ENCODE data around the gene EPOP. TPM values are rescaled to one million over a fixed set of nuclear protein-coding genes. Genes with fewer than 3 reads are reported as not detected.

The EPOP gene
- total and polyA plus RNA-seq, 2 experiments from 2014 or later = 0.42 to 2.4 TPM

DNA sequence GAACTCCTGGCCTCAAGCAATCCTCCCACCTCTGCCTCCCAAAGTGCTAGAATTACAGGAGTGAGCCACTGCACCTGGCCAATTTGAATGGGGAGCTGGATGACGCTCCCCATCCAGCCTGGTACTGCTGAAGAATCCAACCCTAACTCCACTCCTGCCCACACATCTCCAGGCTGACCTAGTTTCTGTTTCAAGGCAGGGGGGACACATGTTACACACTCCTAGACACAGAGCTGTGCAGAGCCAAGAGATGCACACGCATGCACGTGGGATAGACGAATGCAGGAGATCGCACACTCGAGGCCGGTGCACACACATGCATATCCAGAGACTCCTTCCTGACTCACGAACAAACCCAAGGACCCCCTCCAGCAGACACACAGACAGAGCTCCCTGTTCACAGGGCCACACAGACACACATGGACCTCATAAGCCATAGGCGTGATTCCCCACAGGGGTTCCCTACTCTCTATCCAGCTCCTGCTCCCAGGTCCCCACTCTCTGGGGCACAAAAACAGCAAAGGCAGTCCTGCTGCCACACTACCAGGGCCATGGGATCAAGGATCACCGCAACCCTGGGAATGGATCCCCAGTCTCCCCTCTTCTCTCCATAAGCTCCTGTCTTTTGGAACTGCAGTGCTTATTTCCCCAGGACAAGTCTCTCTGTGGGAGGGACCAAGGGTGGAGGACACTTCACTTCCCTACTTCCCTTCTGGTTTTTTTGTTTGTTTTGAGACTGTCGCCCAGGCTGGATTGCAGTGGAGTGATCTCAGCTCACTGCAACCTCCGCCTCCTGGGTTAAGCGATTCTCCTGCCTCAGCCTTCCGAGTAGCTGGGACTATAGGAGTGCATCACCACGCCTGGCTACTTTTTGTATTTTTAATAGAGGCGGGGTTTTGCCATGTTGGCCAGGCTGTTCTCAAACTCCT lies 14.4 kb downstream of the EPOP start:
- Histone ChIP-seq H2AFZ (no peak overlapping the region), H3K4me1 (ENCODE audit: insufficient read depth) (peaks cover 7% of the 10 kb centered on the region; the same call in 1 of the 2 replicates)
- H3K4me3 Mint-ChIP-seq = no peak overlapping the region

DNA sequence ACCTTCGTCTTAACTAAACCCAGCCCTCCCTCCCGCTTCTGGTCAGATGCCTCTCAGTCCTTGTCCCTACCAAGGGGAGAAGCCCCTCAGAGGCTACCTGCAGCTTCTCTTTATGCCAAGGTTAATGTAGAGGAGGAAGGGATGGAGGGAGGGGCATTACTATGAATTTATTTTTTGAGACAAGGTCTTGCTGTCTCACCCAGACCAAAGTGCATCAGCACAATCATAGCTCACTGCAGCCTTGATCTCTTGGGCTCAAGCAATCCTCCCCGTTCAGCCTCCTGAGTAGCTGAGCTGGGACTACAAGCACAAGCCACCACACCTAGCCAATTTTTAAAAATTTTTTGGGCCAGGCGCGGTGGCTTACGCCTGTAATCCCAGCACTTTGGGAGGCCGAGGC lies 15.3 kb downstream of the EPOP start:
- no peak for ATAC-seq
- Histone ChIP-seq H3K79me2 (replicated peaks; ENCODE audit: insufficient read depth) (no peaks in the 10 kb centered on the region), H3F3A (replicated peaks; ENCODE audit: low read depth) (0 out of 2 replicates have a peak, but pooled peaks cover under 1% of the 10 kb centered on the region), H2AFZ (no peak overlapping the region), H3K4me1 (ENCODE audit: insufficient read depth) (peaks cover 10% of the 10 kb centered on the region), H3K27me3 (ENCODE audit: insufficient read depth) (peaks cover 3% of the 10 kb centered on the region), H3K27ac (ENCODE audit: low read depth) (no peak overlapping the region), H3K4me2 (no peak overlapping the region), H3K4me3 (no peak overlapping the region), H3K36me3 (ENCODE audit: insufficient read depth) (no peaks in the 10 kb centered on the region), H3K9me2 (ENCODE audit: insufficient read depth) (no peaks in the 10 kb centered on the region), H4K20me1 (replicated peaks; ENCODE audit: insufficient read depth) (no peaks in the 10 kb centered on the region)
- Mint-ChIP-seq H3K27me3 (ENCODE audit: insufficient read depth, low read depth, poor library complexity) (peaks cover 21% of the 10 kb centered on the region), H3K36me3 (ENCODE audit: low read depth) (no peaks in the 10 kb centered on the region), H3K9me3 (no peaks in the 10 kb centered on the region; the same call in 1 of the 3 replicates), H3K4me1 (peaks cover 32% of the 10 kb centered on the region), H3K27ac (no peak overlapping the region), H3K4me3 (no peak overlapping the region)
- no peak for DNase-seq (ENCODE audit: low spot score)
- TF ChIP-seq CREB1 (CRISPR knock-in tag; IDR thresholded peaks at IDR 0.05; ENCODE audit: low read depth) = no peak
- TF ChIP-seq, protein P1, sequence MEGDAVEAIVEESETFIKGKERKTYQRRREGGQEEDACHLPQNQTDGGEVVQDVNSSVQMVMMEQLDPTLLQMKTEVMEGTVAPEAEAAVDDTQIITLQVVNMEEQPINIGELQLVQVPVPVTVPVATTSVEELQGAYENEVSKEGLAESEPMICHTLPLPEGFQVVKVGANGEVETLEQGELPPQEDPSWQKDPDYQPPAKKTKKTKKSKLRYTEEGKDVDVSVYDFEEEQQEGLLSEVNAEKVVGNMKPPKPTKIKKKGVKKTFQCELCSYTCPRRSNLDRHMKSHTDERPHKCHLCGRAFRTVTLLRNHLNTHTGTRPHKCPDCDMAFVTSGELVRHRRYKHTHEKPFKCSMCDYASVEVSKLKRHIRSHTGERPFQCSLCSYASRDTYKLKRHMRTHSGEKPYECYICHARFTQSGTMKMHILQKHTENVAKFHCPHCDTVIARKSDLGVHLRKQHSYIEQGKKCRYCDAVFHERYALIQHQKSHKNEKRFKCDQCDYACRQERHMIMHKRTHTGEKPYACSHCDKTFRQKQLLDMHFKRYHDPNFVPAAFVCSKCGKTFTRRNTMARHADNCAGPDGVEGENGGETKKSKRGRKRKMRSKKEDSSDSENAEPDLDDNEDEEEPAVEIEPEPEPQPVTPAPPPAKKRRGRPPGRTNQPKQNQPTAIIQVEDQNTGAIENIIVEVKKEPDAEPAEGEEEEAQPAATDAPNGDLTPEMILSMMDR (conservative IDR thresholded peaks at IDR 0.05; ENCODE audit: low read depth in 2 of 2) = no peak
- TF ChIP-seq EZH2phosphoT487 (IDR thresholded peaks at IDR 0.05; ENCODE audit: unreplicated experiment) = no peak
- TF ChIP-seq STAT1 (IDR thresholded peaks at IDR 0.05; ENCODE audit: unreplicated experiment) = no peak
- TF ChIP-seq, protein P2, sequence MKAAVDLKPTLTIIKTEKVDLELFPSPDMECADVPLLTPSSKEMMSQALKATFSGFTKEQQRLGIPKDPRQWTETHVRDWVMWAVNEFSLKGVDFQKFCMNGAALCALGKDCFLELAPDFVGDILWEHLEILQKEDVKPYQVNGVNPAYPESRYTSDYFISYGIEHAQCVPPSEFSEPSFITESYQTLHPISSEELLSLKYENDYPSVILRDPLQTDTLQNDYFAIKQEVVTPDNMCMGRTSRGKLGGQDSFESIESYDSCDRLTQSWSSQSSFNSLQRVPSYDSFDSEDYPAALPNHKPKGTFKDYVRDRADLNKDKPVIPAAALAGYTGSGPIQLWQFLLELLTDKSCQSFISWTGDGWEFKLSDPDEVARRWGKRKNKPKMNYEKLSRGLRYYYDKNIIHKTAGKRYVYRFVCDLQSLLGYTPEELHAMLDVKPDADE (IDR thresholded peaks at IDR 0.05) = no peak
- TF ChIP-seq POLR2AphosphoS5 (IDR thresholded peaks at IDR 0.05; ENCODE audit: low read depth) = no peak
- TF ChIP-seq, protein P3, sequence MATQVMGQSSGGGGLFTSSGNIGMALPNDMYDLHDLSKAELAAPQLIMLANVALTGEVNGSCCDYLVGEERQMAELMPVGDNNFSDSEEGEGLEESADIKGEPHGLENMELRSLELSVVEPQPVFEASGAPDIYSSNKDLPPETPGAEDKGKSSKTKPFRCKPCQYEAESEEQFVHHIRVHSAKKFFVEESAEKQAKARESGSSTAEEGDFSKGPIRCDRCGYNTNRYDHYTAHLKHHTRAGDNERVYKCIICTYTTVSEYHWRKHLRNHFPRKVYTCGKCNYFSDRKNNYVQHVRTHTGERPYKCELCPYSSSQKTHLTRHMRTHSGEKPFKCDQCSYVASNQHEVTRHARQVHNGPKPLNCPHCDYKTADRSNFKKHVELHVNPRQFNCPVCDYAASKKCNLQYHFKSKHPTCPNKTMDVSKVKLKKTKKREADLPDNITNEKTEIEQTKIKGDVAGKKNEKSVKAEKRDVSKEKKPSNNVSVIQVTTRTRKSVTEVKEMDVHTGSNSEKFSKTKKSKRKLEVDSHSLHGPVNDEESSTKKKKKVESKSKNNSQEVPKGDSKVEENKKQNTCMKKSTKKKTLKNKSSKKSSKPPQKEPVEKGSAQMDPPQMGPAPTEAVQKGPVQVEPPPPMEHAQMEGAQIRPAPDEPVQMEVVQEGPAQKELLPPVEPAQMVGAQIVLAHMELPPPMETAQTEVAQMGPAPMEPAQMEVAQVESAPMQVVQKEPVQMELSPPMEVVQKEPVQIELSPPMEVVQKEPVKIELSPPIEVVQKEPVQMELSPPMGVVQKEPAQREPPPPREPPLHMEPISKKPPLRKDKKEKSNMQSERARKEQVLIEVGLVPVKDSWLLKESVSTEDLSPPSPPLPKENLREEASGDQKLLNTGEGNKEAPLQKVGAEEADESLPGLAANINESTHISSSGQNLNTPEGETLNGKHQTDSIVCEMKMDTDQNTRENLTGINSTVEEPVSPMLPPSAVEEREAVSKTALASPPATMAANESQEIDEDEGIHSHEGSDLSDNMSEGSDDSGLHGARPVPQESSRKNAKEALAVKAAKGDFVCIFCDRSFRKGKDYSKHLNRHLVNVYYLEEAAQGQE (IDR thresholded peaks at IDR 0.05; ENCODE audit: unreplicated experiment) = no peak
- no peak for TF ChIP-seq JUNB (IDR thresholded peaks at IDR 0.05; ENCODE audit: unreplicated experiment)
- TF ChIP-seq ZNF114 (CRISPR knock-in tag; IDR thresholded peaks at IDR 0.05) = no peak
- no peak for TF ChIP-seq EZH2 (IDR thresholded peaks at IDR 0.05; ENCODE audit: low read depth, unreplicated experiment)
- no peak for TF ChIP-seq ZNF331 (CRISPR knock-in tag; IDR thresholded peaks at IDR 0.05; ENCODE audit: low read depth)
- no peak for TF ChIP-seq NANOG (IDR thresholded peaks at IDR 0.05; ENCODE audit: borderline replicate concordance)

More for the DNA sequence above, 14.4 kb downstream of the EPOP start:
- no peaks in the 10 kb centered on the region for H3K36me3 ChIP-seq (ENCODE audit: insufficient read depth)
- ATAC-seq (no peak), DNase-seq (ENCODE audit: low spot score) (no peak)
- no peaks in the 10 kb centered on the region for H3F3A ChIP-seq (replicated peaks; ENCODE audit: low read depth)
- peaks cover 27% of the 10 kb centered on the region for H3K27me3 Mint-ChIP-seq (ENCODE audit: insufficient read depth, low read depth, poor library complexity)
- H3K9me2 ChIP-seq (ENCODE audit: insufficient read depth) = no peaks in the 10 kb centered on the region
- no peak overlapping the region for H3K4me3 ChIP-seq
- H3K4me2 ChIP-seq = no peak overlapping the region
- no peak overlapping the region for H3K27ac ChIP-seq (ENCODE audit: low read depth)
- H3K36me3 Mint-ChIP-seq (ENCODE audit: low read depth) = no peaks in the 10 kb centered on the region
- H3K27ac Mint-ChIP-seq = no peak overlapping the region
- H3K27me3 ChIP-seq (ENCODE audit: insufficient read depth) = peaks cover 6% of the 10 kb centered on the region
- no peaks in the 10 kb centered on the region for H4K20me1 ChIP-seq (replicated peaks; ENCODE audit: insufficient read depth)
- no peak for TF ChIP-seq ZNF331 (CRISPR knock-in tag; IDR thresholded peaks at IDR 0.05; ENCODE audit: low read depth)
- no peaks in the 10 kb centered on the region; the same call in 1 of the 3 replicates for H3K9me3 Mint-ChIP-seq
- no peaks in the 10 kb centered on the region for H3K79me2 ChIP-seq (replicated peaks; ENCODE audit: insufficient read depth)
- H3K4me1 Mint-ChIP-seq = peaks cover 29% of the 10 kb centered on the region

Measured in GM23338 (cell line).